ENCODE measurements around the gene BLNK. TPM values are rescaled to one million over a fixed set of nuclear protein-coding genes. Genes with fewer than 3 reads are reported as not detected.
A peak's percentile ranks its signal among the peaks of the same experiment; 100 is the strongest.

The BLNK gene
- total RNA-seq, 4 donors from 2014 or later = 0.27 to 2.4 (median 1.6) TPM

DNA sequence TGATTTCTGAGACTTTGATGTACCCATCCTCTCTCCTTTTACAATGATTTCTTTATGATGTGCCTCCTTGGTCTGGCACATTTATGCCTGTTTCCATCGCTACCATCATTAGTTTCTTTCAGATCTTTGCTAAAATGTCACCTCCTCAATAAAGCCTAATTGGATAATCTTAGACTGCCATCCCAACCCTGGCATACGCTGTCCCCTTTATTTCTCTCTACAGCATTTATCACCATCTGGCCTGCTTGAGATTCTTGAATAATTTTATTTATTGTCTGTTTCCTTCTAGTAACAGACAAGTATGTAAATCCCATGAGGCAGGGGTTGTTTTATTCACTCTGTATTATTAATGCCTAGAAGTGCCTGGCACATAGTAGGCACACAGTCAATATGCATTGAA lies 26.1 kb upstream of the BLNK start:
- 93 to 96% methylated on average over 2 of the region's 2 CpGs for WGBS, 2 donors (ENCODE audit: low coverage in 1 of 2)
- no peaks in the 10 kb centered on the region for H3K36me3 ChIP-seq
- peaks cover 4% of the 10 kb centered on the region for H3K27me3 ChIP-seq
- H3K9me3 ChIP-seq = no peaks in the 10 kb centered on the region
- TF ChIP-seq CTCF (IDR thresholded peaks at IDR 0.05) (no peak), EP300 (IDR thresholded peaks at IDR 0.05) (no peak), POLR2A (IDR thresholded peaks at IDR 0.05) (no peak), POLR2AphosphoS5 (IDR thresholded peaks at IDR 0.05) (no peak)
- no peak overlapping the region for H3K27ac ChIP-seq
- ATAC-seq = no peak
- H3K4me1 ChIP-seq = peaks cover 0 to 7% (median 0%) of the 10 kb centered on the region in 3 donors
- no peak overlapping the region for H3K4me3 ChIP-seq

GRCh38 chr10:96295475-96295874 lies 24.1 kb upstream of the BLNK start:
- H3K9me3 ChIP-seq = no peaks in the 10 kb centered on the region
- no peak overlapping the region for H3K4me3 ChIP-seq
- ATAC-seq = no peak
- H3K27ac ChIP-seq = no peak overlapping the region
- TF ChIP-seq EP300 (IDR thresholded peaks at IDR 0.05) = no peak
- no peak for TF ChIP-seq CTCF (IDR thresholded peaks at IDR 0.05)
- no peak for TF ChIP-seq POLR2A (IDR thresholded peaks at IDR 0.05)
- no peak for TF ChIP-seq POLR2AphosphoS5 (IDR thresholded peaks at IDR 0.05)
- peaks cover 0 to 7% (median 0%) of the 10 kb centered on the region in 3 donors for H3K4me1 ChIP-seq
- H3K27me3 ChIP-seq = peaks cover 4% of the 10 kb centered on the region
- WGBS, 2 donors (ENCODE audit: low coverage in 1 of 2) = 41 to 57% methylated on average over 3 to 4 of the region's 4 CpGs
- H3K36me3 ChIP-seq = no peaks in the 10 kb centered on the region

DNA sequence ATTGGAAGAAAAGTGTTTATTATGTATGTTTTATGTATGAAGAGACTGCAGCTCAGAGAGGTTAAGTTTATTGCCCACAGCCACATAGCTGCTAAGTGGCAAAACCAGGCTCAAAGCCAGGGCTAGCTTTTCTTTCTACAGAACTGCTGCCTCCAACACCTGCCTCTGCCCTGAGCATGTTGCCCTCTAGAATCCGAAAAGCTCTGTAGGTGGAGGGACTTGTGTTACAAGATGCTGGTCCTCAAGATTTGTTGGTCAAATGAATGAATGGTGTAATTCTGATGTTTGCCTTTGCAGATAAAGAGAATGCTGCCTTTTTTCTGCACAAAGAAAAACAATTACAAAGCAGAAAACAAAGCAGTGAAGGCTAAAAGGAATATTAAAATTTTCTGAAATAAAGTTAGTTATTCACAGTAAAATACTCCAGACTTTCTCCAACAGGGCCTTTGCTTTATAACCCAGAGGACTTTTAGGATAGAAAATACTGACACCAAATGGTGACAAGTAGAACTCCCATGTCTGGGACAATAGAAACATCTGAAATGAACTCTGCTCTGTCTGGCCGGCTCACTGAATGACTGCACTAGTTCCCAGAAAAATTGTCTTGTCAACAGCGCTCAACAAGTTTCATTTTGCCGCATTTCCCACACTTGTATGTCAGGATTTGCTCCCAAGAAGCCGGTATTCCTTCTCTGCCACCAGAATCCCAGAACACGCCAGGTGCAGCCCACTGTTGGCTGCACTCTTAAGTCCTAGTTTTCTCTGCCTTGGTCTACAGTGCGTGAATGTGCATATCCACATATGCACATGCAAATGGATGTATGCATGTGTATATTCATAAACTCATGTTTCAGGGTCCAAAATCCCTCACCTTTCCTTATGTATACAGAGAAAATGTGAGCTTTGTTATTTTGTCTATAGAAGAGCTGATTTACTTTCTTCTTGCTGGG lies 21.9 kb upstream of the BLNK start:
- Histone ChIP-seq H3K4me1 (peaks cover 0 to 4% (median 0%) of the 10 kb centered on the region in 3 donors), H3K27me3 (no peaks in the 10 kb centered on the region), H3K27ac (no peak overlapping the region), H3K36me3 (no peaks in the 10 kb centered on the region), H3K9me3 (no peaks in the 10 kb centered on the region), H3K4me3 (no peak overlapping the region)
- TF ChIP-seq POLR2AphosphoS5 (IDR thresholded peaks at IDR 0.05) (no peak), EP300 (IDR thresholded peaks at IDR 0.05) (no peak), CTCF (IDR thresholded peaks at IDR 0.05) (peak; percentile 15 to 69 (median 64)), POLR2A (IDR thresholded peaks at IDR 0.05) (no peak)
- 40 to 56% methylated on average over 6 to 7 of the region's 7 CpGs for WGBS, 2 donors (ENCODE audit: low coverage in 1 of 2)
- peak; percentile 72 for ATAC-seq

DNA sequence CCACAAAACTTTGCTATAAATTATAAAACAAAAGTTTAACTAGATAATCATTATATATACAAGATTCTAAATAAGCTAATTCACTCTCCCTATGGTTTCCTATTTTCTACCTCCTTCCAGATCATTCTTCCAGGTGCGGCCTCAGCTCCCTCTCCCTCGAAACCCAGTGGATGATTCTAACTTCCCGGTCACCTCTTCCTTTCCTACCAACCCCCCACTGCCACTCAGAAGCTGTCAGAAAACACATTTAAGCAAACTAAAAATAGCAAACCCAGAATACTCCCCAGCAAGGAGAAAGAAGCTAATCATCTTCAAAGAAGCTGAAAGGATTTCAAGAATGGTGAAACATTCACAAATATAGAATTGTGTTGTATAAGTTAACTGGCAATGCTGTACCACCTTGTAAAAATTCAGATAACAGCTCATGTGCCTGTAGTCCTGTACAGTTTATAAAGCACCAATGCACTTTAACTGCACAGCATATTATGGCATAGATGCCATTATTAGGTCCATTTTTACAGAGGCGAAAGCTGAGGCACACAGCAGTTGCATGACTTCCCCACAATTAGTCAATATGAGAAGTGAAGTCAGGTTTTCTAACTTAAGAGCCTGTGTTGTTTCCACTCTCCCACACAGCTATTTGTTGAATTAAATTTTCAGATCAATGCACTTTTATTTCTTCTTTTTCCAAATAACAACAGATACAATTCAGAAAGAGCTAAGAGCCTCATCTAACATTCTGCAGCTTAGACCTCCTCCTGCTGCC lies 19.2 kb upstream of the BLNK start:
- ATAC-seq = no peak
- Histone ChIP-seq H3K27me3 (no peaks in the 10 kb centered on the region), H3K4me1 (peaks cover 0 to 21% (median 5%) of the 10 kb centered on the region in 3 donors), H3K27ac (no peak overlapping the region), H3K4me3 (no peak overlapping the region), H3K9me3 (no peaks in the 10 kb centered on the region), H3K36me3 (no peaks in the 10 kb centered on the region)
- 59 to 85% methylated on average over 2 to 4 of the region's 4 CpGs for WGBS, 2 donors (ENCODE audit: low coverage in 1 of 2)
- TF ChIP-seq EP300 (IDR thresholded peaks at IDR 0.05) (no peak), POLR2AphosphoS5 (IDR thresholded peaks at IDR 0.05) (no peak), CTCF (IDR thresholded peaks at IDR 0.05) (no peak), POLR2A (IDR thresholded peaks at IDR 0.05) (no peak)
